Stromal cell of bone marrow (primary cell): ENCODE data around the gene NR6A1.
A peak's percentile ranks its signal among the peaks of the same experiment; 100 is the strongest.
"Not testable (repeated sequence)": the region's sequence is repeated elsewhere in the genome, so short reads cannot be mapped to it uniquely, and the experiment has no call there.

Experiments used
- DNase-seq: peaks from one replicate; pipeline ENCODE4 v3.0.0-alpha.2; 2012; ENCODE audit warnings: low read depth

NR6A1 gene

DNA sequence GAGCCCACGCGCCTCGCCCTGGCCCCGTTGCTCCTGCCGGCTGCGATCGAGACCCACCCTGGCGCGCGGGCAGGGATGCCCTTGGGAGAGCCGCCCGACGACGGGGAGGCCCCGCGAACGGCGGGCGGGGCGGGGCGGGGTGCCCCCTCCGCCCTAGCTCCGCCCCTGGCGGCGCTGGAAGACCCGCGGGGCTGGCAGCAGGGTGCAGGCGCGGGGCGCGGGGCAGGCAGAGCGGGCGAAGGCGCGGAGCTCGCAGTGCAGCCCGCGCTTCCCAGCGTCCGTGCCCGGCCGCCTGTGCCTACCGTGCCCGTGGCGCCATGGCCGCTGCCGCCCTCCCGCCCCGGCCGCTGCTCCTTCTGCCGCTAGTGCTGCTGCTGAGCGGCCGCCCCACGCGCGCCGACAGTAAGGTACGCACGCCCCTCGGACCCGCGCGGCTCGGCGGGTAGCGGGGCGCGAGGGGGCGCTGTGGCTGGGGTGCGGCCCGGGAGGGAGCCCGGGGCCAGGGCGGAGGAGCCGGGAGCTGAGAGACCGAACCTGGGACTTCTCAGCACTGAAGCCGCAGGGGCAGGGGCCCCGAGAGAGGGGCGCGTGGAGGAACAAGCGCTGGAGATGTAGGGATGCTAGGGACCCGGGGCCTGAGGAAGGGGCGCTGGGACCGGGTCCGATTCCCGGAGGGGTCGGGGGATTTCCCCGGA is 6.0 kb upstream of the NR6A1 start, which contains the start of gene OLFML2A:
Gene OLFML2A (plus strand): TSS at position 180 of the 695 bp plus-strand sequence. CDS start 138 bp downstream, at position 318.
- no peak for DNase-seq

- DNase-seq: no peak
Observed at GRCh38 chr9:124776618-124776953, 5.5 kb upstream of the NR6A1 start.

- DNase-seq: peak; percentile 57
Observed at GRCh38 chr9:124774129-124774978, 3.2 kb upstream of the NR6A1 start.

DNA sequence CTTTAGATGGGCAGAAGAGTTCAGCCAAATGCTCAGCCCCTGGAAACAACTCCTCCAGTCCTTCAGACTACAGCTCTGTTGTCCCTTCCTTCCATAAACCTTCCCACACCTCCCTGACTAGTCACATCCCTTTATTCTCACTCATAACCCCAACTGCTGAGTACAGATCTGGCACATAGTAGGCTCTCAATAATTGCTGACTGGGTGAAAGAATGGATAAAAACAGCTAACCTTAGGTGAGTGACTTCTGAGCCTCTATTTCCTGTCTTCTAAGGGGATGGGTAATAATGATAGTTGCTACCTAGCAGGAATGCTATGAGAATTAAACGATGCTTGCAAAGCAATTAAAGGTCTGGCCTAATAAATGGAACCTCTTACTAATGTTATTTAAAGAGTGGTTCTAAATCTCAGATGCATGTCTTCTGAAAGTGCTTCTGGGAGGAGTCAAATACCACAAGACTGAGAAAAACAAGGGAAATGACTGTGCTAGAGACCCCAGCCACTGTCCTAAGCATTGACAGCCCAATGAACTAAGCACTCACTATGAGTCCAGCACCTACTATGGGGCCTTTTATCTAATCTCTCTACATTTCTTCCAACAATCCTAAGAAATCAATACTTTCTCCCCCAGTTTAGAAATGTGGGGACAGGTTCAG is 2.5 kb upstream of the NR6A1 start:
- no peak for DNase-seq

GRCh38 chr9:124772877-124773276 is 1.8 kb upstream of the NR6A1 start:
- not testable (repeated sequence) for DNase-seq

DNA sequence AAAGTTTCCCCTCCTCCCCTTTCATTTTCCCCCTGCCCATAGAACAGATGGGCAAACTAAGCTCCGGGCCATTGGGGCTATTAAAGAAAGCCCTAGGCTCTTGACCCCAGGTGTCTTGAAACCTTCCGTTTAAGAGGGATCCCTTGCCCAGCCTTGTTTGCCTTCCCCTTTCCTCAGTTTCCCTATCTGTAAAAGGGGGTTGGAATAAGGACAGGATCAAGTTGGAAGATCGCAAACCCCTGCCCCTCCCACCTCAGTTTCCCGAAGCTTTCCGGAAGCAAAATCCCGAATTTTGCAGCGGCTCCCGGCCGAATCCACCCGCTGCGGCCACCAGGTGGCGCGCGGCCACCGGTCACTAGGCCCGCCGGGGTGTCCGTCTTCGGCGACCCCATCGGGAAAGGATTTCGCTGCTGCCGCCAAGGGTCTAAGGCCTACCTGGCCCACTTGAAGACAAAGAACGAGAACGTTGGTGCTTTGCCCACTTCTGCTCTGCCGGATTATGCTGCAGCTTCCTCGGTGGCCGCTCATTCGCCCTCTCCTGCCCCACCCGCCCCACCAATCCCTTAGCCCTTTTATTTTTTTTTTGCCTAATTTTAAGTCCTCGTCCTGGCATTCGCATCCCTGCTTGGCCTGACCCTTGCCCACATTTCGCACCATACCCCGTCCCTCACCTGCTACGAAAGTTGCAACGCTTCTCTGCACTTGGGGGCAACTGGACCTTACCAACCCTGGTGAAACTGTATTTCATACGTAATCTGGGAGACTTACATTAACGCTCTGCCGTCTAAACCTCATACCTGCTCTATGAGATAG is 962 bp upstream of the NR6A1 start:
- DNase-seq: peak; percentile 45

DNA sequence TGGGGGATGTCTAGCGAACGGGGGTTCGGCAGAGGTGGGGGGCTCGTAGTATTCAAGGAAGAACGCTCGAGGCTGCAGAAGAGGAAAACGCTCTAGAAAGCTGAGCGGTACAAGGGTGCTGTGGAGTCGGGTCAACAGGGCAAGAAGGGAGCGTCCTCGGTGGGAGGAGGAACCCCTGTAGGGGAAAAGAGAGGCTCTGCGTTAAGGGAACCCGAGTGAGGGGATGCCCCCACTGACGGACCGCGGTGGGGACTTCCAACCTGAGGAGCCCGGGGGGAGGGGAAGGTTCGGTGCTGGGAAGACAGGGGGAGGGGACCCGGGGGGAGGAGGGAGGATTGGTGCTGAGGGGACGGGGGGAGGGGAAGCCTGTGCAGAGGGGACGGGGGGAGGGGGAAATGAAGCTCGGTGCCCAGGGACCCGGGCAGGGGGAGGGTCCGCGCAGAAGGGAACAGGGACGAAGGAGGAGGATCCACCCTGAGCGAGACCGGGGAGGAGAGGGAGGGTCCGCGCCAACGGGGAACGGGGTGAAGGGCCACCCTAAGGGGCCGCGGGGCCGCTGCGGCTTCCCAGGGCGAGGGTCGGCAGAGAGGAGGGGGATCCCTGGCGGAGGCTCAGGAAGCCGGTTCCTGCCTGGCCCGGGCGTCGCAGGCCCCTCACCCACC is 621 bp downstream of the NR6A1 start:
- DNase-seq: no peak

DNA sequence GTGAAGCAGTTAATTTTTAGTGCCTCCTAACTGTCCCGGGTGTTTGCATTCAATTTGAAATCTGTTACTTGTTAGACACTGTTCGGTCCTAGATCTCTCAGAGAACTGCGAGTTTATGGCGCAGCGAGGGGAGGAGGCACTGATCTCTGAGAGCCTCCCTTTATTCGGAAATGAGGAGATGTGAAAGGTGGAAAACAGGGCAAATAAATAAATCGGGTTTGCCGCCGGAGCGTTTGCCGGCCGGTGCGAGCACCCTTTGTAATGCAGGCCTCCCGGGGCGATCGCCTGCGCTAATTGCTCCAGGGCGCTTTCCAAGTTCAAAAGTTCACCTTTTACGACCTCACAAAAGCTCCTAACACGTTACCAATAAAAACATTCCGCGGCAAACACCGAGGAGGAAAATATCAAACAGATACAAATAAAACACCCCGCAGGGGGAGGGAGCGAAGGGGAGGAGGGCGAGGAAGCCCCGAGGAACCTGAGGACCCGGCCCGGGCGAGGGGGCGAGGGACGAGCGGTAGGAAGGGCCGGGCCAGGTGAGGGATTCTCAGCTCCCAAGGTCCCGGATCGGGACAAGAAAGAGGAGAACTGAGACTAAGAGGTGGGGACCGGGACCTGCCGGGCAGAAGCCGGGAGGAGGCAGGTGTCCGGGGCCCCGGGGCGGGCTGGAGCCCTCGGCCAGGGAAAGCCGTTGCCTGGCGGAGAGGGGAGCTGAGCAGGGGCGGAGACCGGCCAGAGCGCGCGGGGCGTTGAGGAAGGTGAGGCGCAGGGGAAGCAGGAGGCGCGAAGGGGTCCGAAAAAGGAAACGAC is 1.4 kb downstream of the NR6A1 start:
- no peak for DNase-seq

GRCh38 chr9:124768750-124769548 is 2.2 kb downstream of the NR6A1 start:
- DNase-seq: no peak

DNA sequence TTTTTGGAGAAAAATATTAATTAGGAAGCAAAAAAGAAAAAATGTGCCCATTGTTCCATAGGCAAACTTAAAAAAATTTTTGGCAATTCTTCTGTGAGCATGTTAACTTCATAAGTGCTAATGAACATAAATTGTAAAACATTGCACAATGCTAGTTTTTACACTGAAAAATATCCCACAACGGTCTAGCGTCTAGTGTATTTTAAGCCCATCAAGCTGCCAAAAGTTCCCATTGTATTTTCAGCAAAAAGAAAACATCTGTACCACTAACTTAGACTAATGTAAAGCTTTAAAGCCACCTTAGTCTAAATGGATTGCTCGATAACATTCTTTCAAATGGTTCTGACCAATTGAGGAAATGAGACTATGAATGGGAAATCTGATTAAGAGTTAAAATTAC is 2.8 kb downstream of the NR6A1 start:
- DNase-seq: no peak

DNA sequence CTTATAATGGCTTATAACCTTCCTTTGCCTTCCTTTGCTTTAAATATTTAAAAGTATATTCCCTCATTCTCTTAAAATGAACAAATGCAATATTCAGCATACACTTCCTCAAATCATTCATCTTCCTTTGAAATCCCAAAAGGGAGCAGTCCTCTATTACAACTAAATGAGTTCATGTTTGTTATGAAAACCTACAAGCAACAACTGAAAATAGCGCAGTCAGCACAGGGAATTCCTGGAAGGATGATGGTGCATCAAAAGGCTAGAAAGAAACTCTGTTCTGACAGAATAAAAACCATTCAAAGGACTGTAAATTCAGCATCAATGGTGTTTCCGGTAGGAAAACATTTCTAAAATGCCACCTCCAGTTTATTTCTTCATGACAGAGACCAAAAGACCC is 3.3 kb downstream of the NR6A1 start:
- no peak for DNase-seq

- DNase-seq: no peak
Observed at GRCh38 chr9:124766815-124767554, 4.1 kb downstream of the NR6A1 start.

DNA sequence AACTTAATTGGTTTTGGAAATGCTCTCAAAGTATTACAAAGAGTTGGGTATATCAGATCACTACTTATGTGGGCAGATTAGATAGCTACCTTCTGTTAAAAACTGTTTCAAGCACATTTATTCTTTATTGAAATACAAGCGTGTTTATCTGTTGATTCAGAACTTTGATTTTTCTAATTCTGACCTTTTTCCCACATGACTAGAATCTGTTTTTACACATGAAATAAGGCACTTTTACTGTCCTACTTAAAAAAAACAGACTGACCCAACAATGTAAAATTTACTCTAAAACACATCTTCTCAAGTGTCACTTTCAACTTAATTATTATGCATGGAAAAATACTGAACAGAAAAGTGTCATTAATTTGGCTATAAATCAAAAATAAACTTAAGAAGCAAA is 4.8 kb downstream of the NR6A1 start:
- DNase-seq: no peak

GRCh38 chr9:124765439-124765835 is 5.7 kb downstream of the NR6A1 start:
- no peak for DNase-seq

DNA sequence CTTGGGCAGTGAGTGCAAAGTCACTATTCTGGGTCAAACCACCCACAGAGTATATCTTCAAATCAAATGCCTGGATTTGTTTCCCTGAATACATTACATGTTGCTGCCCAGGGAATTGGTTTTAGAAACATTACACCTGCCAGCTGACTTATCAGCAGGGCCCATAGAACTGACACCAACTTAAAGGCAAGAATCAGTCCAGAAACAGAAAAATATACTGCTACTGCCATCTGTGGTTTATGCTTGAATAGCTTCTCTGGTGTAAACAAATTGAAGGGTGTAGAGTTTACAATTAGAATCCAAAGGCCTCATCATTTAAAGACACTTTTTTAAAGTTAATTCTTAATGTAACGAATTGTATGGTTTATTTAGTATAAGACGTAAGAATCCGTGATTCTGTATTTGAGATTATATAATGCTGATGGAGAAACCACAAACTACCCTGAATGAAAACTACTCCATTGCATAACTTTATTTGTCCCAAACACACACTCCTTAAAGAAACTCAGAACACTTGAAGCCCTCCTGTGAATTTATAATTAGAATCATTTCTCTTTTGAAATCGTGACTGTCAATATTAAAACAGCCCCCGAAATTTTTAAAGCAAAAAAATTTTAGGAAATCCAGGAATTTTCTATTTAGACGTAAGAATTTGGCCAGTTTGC is 6.2 kb downstream of the NR6A1 start:
- no peak for DNase-seq

DNA sequence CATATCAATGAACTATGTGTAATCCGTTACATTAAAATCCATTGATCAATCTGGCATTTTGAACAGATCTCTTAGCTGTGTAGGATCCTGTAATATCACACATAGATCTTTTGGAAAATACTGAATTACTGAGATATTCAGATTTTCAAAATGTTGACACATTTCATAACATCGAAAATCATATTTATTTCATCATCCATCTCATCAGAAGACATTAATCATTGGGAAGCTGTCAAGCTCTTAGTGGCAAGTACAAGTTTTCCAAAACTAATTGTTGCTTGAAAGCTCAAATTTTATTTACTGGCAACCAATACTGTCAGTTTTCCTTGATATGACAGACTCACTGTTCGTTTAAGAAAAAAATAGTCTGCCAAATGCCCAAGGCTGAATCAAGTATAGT is 8.5 kb downstream of the NR6A1 start:
- DNase-seq: no peak

DNA sequence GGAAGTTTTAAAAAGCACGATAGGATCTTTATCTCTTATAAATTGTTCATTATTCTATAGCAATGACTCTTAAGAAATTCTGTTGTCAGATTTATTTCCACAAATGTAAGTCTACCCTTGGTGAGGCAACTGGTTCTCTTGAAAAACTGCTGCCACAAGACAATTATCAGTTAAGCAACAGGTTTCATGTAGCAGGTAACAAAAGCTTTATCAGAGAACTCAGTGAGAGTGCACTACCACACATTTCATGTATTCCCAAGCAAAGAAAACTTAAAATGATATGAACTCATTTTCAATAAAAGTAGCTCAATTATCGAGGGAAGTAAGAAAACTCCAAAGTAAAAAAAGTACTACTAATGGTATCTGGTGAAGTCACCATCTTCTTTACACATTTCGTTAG is 9.4 kb downstream of the NR6A1 start:
- no peak for DNase-seq

GRCh38 chr9:124761196-124761595 is 9.9 kb downstream of the NR6A1 start:
- no peak for DNase-seq

DNA sequence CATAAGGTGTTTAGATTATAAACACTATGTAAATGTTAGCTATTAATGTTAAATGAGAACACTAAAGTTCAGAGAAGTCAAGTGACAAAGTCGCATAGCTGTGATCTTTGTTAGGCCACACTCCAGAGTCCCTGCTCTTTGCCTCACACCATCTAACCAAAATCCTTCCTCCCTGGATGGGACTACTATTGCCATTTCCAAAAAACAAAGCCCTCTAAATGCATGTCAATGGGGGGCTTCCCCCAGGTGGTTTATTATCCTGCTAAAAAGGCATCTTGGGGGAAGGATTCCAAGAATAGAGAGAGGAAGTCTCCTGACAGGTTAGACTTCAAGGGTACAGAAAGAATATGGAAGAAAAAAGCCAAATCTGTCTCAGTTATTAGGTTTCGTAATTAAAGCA is 10.4 kb downstream of the NR6A1 start:
- no peak for DNase-seq
